NCI-H748 (cell line): ENCODE data around the gene ROBO1.
A peak's percentile ranks its signal among the peaks of the same experiment; 100 is the strongest.
"Not testable (repeated sequence)": the region's sequence is repeated elsewhere in the genome, so short reads cannot be mapped to it uniquely, and the experiment has no call there.

Experiments used
- DNase-seq: peaks from one replicate; lab custom pipeline; 2025; ENCODE audit not compliant: unreplicated experiment; lab: John Stamatoyannopoulos, UW

ROBO1 gene

GRCh38 chr3:79317551-79318518, 450.0 kb downstream of the ROBO1 start:
- DNase-seq: no peak

GRCh38 chr3:79314962-79315361, 452.8 kb downstream of the ROBO1 start:
- DNase-seq: no peak

GRCh38 chr3:79314544-79314943, 453.3 kb downstream of the ROBO1 start:
- DNase-seq: peak; percentile 26

- no peak for DNase-seq
These were observed 457.8 kb downstream of the ROBO1 start for GRCh38 chr3:79310016-79310415.

- DNase-seq: no peak
These were observed 460.7 kb downstream of the ROBO1 start for GRCh38 chr3:79306934-79307570.

- DNase-seq: not testable (repeated sequence)
These were observed 467.7 kb downstream of the ROBO1 start for GRCh38 chr3:79299949-79300635.

- DNase-seq: peak; percentile 93
These were observed 470.4 kb downstream of the ROBO1 start for GRCh38 chr3:79297245-79297960.

- no peak for DNase-seq
These were observed 480.9 kb downstream of the ROBO1 start for GRCh38 chr3:79286882-79287281.

GRCh38 chr3:79285871-79286270, 481.9 kb downstream of the ROBO1 start:
- no peak for DNase-seq

GRCh38 chr3:79285380-79285779, 482.4 kb downstream of the ROBO1 start:
- no peak for DNase-seq

GRCh38 chr3:79284781-79285180, 483.0 kb downstream of the ROBO1 start:
- no peak for DNase-seq

- DNase-seq: no peak
These were observed 489.1 kb downstream of the ROBO1 start for GRCh38 chr3:79278681-79279080.

- no peak for DNase-seq
These were observed 499.4 kb downstream of the ROBO1 start for GRCh38 chr3:79268422-79268821.

- DNase-seq: no peak
These were observed 502.9 kb downstream of the ROBO1 start for GRCh38 chr3:79264892-79265291.

- DNase-seq: no peak
These were observed 504.4 kb downstream of the ROBO1 start for GRCh38 chr3:79263423-79263822.

- DNase-seq: no peak
These were observed 509.3 kb downstream of the ROBO1 start for GRCh38 chr3:79258479-79258878.

- DNase-seq: no peak
These were observed 510.0 kb downstream of the ROBO1 start for GRCh38 chr3:79257791-79258190.

GRCh38 chr3:79255702-79256101, 512.1 kb downstream of the ROBO1 start:
- DNase-seq: no peak

- no peak for DNase-seq
These were observed 512.5 kb downstream of the ROBO1 start for GRCh38 chr3:79255292-79255691.

GRCh38 chr3:79253704-79254103, 514.1 kb downstream of the ROBO1 start:
- DNase-seq: no peak

- no peak for DNase-seq
These were observed 514.5 kb downstream of the ROBO1 start for GRCh38 chr3:79253271-79253670.
